ENCODE data around the gene TMPO. TPM values are rescaled to one million over a fixed set of nuclear protein-coding genes. Genes with fewer than 3 reads are reported as not detected.
A peak's percentile ranks its signal among the peaks of the same experiment; 100 is the strongest.

TMPO gene
- polyA plus RNA-seq, 4 donors, result 19.5 to 104 (median 45.4) TPM

GRCh38 chr12:98516111-98516873, 902 bp downstream of the TMPO start:
- FAIRE-seq, result no peak
- peak overlapping the region; percentile 89 to 99 (median 98) for H3K27ac ChIP-seq (ENCODE audit: low read depth in 1 of 3, low read length in 2 of 3)
- H3K9me3 ChIP-seq (ENCODE audit: control insufficient read depth in 2 of 2, insufficient read depth in 1 of 2, low read depth in 1 of 2, low read length in 1 of 2), result no peaks in the 10 kb centered on the region
- peak overlapping the region; percentile 84 to 92 (median 89) for H3K4me3 ChIP-seq (ENCODE audit: low read depth in 1 of 3, low read length in 3 of 3)
- H3K27me3 ChIP-seq (ENCODE audit: control insufficient read depth in 3 of 3, insufficient read depth in 3 of 3, low read length in 3 of 3), result no peaks in the 10 kb centered on the region
- H3K4me1 ChIP-seq (ENCODE audit: control insufficient read depth in 3 of 3, insufficient read depth in 2 of 3, low read depth in 1 of 3, low read length in 2 of 3), result no peaks in the 10 kb centered on the region
- DNase-seq, result peak; percentile 86 to 89
- WGBS, 3 donors, result 0 to 1% (median 0%) methylated on average over 49 to 64 of the region's 64 CpGs
- H3K36me3 ChIP-seq (ENCODE audit: control insufficient read depth in 3 of 3, insufficient read depth in 2 of 3, low read depth in 1 of 3, low read length in 3 of 3), result peaks cover 0 to 18% (median 0%) of the 10 kb centered on the region in 3 donors

- Histone ChIP-seq H3K9me3 (ENCODE audit: control insufficient read depth in 2 of 2, insufficient read depth in 1 of 2, low read depth in 1 of 2, low read length in 1 of 2) (no peaks in the 10 kb centered on the region), H3K36me3 (ENCODE audit: control insufficient read depth in 3 of 3, insufficient read depth in 2 of 3, low read depth in 1 of 3, low read length in 3 of 3) (peaks cover 0 to 34% (median 0%) of the 10 kb centered on the region in 3 donors), H3K4me3 (ENCODE audit: low read depth in 1 of 3, low read length in 3 of 3) (no peak overlapping the region), H3K27me3 (ENCODE audit: control insufficient read depth in 3 of 3, insufficient read depth in 3 of 3, low read length in 3 of 3) (no peaks in the 10 kb centered on the region), H3K4me1 (ENCODE audit: control insufficient read depth in 3 of 3, insufficient read depth in 2 of 3, low read depth in 1 of 3, low read length in 2 of 3) (no peaks in the 10 kb centered on the region), H3K27ac (ENCODE audit: low read depth in 1 of 3, low read length in 2 of 3) (no peak overlapping the region)
- FAIRE-seq, result no peak
- 60 to 70% (median 63%) methylated on average over 13 of the region's 13 CpGs for WGBS, 3 donors
- DNase-seq, result no peak
Measured at GRCh38 chr12:98519257-98519907, 4.0 kb downstream of the TMPO start.

DNA sequence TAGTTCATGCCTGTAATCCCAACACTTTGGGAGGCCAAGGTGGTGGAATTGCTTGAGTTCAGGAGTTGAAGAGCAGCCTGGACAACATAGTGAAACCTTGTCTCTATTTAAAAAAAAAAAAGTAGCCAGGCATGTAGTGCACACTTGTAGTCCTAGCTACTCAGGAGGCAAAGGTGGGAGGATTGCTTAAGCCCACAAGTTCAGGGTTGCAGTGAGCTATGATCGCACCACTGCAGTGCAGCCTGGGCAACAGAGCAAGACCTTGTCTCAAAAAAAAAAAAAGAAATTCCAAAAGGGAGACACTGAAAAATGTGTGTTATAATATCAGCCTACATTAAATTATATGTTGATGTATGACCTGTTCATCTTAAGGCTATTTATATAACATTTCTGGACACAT, 14.7 kb downstream of the TMPO start:
- no peaks in the 10 kb centered on the region for H3K27me3 ChIP-seq (ENCODE audit: control insufficient read depth in 3 of 3, insufficient read depth in 3 of 3, low read length in 3 of 3)
- 90 to 100% (median 95%) methylated on average over 1 of the region's 1 CpG for WGBS, 3 donors
- DNase-seq (no peak), FAIRE-seq (no peak)
- H3K9me3 ChIP-seq (ENCODE audit: control insufficient read depth in 2 of 2, insufficient read depth in 1 of 2, low read depth in 1 of 2, low read length in 1 of 2), result no peaks in the 10 kb centered on the region
- no peak overlapping the region for H3K27ac ChIP-seq (ENCODE audit: low read depth in 1 of 3, low read length in 2 of 3)
- H3K4me1 ChIP-seq (ENCODE audit: control insufficient read depth in 3 of 3, insufficient read depth in 2 of 3, low read depth in 1 of 3, low read length in 2 of 3), result peaks cover 0 to 9% (median 0%) of the 10 kb centered on the region in 3 donors
- no peak overlapping the region for H3K4me3 ChIP-seq (ENCODE audit: low read depth in 1 of 3, low read length in 3 of 3)
- peaks cover 0 to 34% (median 2%) of the 10 kb centered on the region in 3 donors for H3K36me3 ChIP-seq (ENCODE audit: control insufficient read depth in 3 of 3, insufficient read depth in 2 of 3, low read depth in 1 of 3, low read length in 3 of 3)

- 52 to 70% (median 64%) methylated on average over 4 of the region's 4 CpGs for WGBS, 3 donors
- DNase-seq (peak; percentile 63 to 66), FAIRE-seq (no peak)
- Histone ChIP-seq H3K4me3 (ENCODE audit: low read depth in 1 of 3, low read length in 3 of 3) (no peak overlapping the region), H3K27ac (ENCODE audit: low read depth in 1 of 3, low read length in 2 of 3) (no peak overlapping the region), H3K9me3 (ENCODE audit: control insufficient read depth in 2 of 2, insufficient read depth in 1 of 2, low read depth in 1 of 2, low read length in 1 of 2) (no peaks in the 10 kb centered on the region), H3K36me3 (ENCODE audit: control insufficient read depth in 3 of 3, insufficient read depth in 2 of 3, low read depth in 1 of 3, low read length in 3 of 3) (peaks cover 0 to 27% (median 2%) of the 10 kb centered on the region in 3 donors), H3K27me3 (ENCODE audit: control insufficient read depth in 3 of 3, insufficient read depth in 3 of 3, low read length in 3 of 3) (no peaks in the 10 kb centered on the region), H3K4me1 (ENCODE audit: control insufficient read depth in 3 of 3, insufficient read depth in 2 of 3, low read depth in 1 of 3, low read length in 2 of 3) (peaks cover 0 to 9% (median 0%) of the 10 kb centered on the region in 3 donors)
Measured at GRCh38 chr12:98532687-98533304, 17.4 kb downstream of the TMPO start.

GRCh38 chr12:98533723-98534251, 18.4 kb downstream of the TMPO start:
- no peak overlapping the region for H3K4me3 ChIP-seq (ENCODE audit: low read depth in 1 of 3, low read length in 3 of 3)
- no peak for FAIRE-seq
- peaks cover 0 to 28% (median 4%) of the 10 kb centered on the region in 3 donors for H3K36me3 ChIP-seq (ENCODE audit: control insufficient read depth in 3 of 3, insufficient read depth in 2 of 3, low read depth in 1 of 3, low read length in 3 of 3)

DNA sequence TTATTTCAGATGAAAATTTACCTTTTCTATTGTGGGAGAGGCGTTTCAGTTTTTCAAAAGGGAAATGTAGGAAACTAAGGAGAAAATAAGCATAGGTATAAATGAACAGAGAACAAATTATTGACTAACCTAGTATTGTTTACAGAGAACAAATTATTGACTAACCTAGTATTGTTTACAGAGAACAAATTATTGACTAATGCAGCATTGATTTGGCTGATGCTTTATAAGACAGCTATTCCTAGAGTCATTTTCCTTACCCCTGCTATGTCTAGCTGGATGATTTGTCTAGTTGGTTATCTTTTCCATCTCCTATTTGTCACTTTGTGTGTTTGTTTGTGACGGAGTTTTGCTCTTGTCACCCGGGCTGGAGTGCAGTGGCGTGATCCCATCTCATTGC, 22.6 kb downstream of the TMPO start:
- no peak for FAIRE-seq
- 88 to 96% (median 94%) methylated on average over 4 of the region's 4 CpGs for WGBS, 3 donors
- H3K36me3 ChIP-seq (ENCODE audit: control insufficient read depth in 3 of 3, insufficient read depth in 2 of 3, low read depth in 1 of 3, low read length in 3 of 3), result peaks cover 0 to 21% (median 7%) of the 10 kb centered on the region in 3 donors

More at GRCh38 chr12:98533723-98534251, 18.4 kb downstream of the TMPO start:
- Histone ChIP-seq H3K9me3 (ENCODE audit: control insufficient read depth in 2 of 2, insufficient read depth in 1 of 2, low read depth in 1 of 2, low read length in 1 of 2) (no peaks in the 10 kb centered on the region), H3K27me3 (ENCODE audit: control insufficient read depth in 3 of 3, insufficient read depth in 3 of 3, low read length in 3 of 3) (no peaks in the 10 kb centered on the region), H3K4me1 (ENCODE audit: control insufficient read depth in 3 of 3, insufficient read depth in 2 of 3, low read depth in 1 of 3, low read length in 2 of 3) (peaks cover 0 to 9% (median 0%) of the 10 kb centered on the region in 3 donors), H3K27ac (ENCODE audit: low read depth in 1 of 3, low read length in 2 of 3) (peak overlapping the region in 1 of 3 donors; percentile 43)
- WGBS, 3 donors, result 89 to 93% (median 91%) methylated on average over 4 of the region's 4 CpGs
- DNase-seq, result peak; percentile 70 to 77

GRCh38 chr12:98543701-98544100, 28.3 kb downstream of the TMPO start:
- no peaks in the 10 kb centered on the region for H3K27me3 ChIP-seq (ENCODE audit: control insufficient read depth in 3 of 3, insufficient read depth in 3 of 3, low read length in 3 of 3)
- no peaks in the 10 kb centered on the region for H3K9me3 ChIP-seq (ENCODE audit: control insufficient read depth in 2 of 2, insufficient read depth in 1 of 2, low read depth in 1 of 2, low read length in 1 of 2)
- no peak for DNase-seq
- no peak overlapping the region for H3K27ac ChIP-seq (ENCODE audit: low read depth in 1 of 3, low read length in 2 of 3)
- no peaks in the 10 kb centered on the region for H3K4me1 ChIP-seq (ENCODE audit: control insufficient read depth in 3 of 3, insufficient read depth in 2 of 3, low read depth in 1 of 3, low read length in 2 of 3)
- peaks cover 0 to 16% (median 10%) of the 10 kb centered on the region in 3 donors for H3K36me3 ChIP-seq (ENCODE audit: control insufficient read depth in 3 of 3, insufficient read depth in 2 of 3, low read depth in 1 of 3, low read length in 3 of 3)
- peak; percentile 80 for FAIRE-seq
- no peak overlapping the region for H3K4me3 ChIP-seq (ENCODE audit: low read depth in 1 of 3, low read length in 3 of 3)

More for the DNA sequence above, 22.6 kb downstream of the TMPO start:
- no peak for DNase-seq
- Histone ChIP-seq H3K9me3 (ENCODE audit: control insufficient read depth in 2 of 2, insufficient read depth in 1 of 2, low read depth in 1 of 2, low read length in 1 of 2) (no peaks in the 10 kb centered on the region), H3K4me1 (ENCODE audit: control insufficient read depth in 3 of 3, insufficient read depth in 2 of 3, low read depth in 1 of 3, low read length in 2 of 3) (peaks cover 0 to 6% (median 0%) of the 10 kb centered on the region in 3 donors), H3K27me3 (ENCODE audit: control insufficient read depth in 3 of 3, insufficient read depth in 3 of 3, low read length in 3 of 3) (no peaks in the 10 kb centered on the region), H3K27ac (ENCODE audit: low read depth in 1 of 3, low read length in 2 of 3) (no peak overlapping the region), H3K4me3 (ENCODE audit: low read depth in 1 of 3, low read length in 3 of 3) (no peak overlapping the region)

DNA sequence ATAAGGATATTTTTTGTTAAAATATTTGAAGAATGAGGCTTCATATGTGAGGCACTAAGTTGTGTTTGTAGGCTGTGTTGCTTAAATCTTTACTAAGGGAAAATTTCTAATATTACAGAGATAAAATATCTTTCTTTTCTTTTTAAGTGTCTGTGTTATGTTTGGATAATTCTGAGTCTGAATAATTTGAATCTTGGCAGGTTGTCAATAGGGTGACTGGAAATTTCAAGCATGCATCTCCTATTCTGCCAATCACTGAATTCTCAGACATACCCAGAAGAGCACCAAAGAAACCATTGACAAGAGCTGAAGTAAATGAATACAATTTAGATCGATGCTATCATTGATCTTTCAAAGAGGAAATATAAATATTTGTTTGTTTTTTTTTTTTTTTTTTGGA, 29.4 kb downstream of the TMPO start:
- WGBS, 3 donors, result 86 to 95% (median 87%) methylated on average over 1 of the region's 1 CpG
- peaks cover 0 to 17% (median 9%) of the 10 kb centered on the region in 3 donors for H3K36me3 ChIP-seq (ENCODE audit: control insufficient read depth in 3 of 3, insufficient read depth in 2 of 3, low read depth in 1 of 3, low read length in 3 of 3)
- H3K4me3 ChIP-seq (ENCODE audit: low read depth in 1 of 3, low read length in 3 of 3), result no peak overlapping the region
- DNase-seq, result no peak
- no peaks in the 10 kb centered on the region for H3K27me3 ChIP-seq (ENCODE audit: control insufficient read depth in 3 of 3, insufficient read depth in 3 of 3, low read length in 3 of 3)
- no peaks in the 10 kb centered on the region for H3K9me3 ChIP-seq (ENCODE audit: control insufficient read depth in 2 of 2, insufficient read depth in 1 of 2, low read depth in 1 of 2, low read length in 1 of 2)
- no peak for FAIRE-seq
- no peak overlapping the region for H3K27ac ChIP-seq (ENCODE audit: low read depth in 1 of 3, low read length in 2 of 3)
- H3K4me1 ChIP-seq (ENCODE audit: control insufficient read depth in 3 of 3, insufficient read depth in 2 of 3, low read depth in 1 of 3, low read length in 2 of 3), result no peaks in the 10 kb centered on the region

All from small intestine (tissue), 7 donors.